ENCODE data around the gene PEX26.
A peak's percentile ranks its signal among the peaks of the same experiment; 100 is the strongest.
"Not testable (repeated sequence)": the region's sequence is repeated elsewhere in the genome, so short reads cannot be mapped to it uniquely, and the experiment has no call there.

PEX26 gene

GRCh38 chr22:18101536-18101935 is 23.7 kb downstream of the PEX26 start:
- peak; percentile 39 to 49 for DNase-seq

GRCh38 chr22:18103527-18104269 is 25.9 kb downstream of the PEX26 start:
- DNase-seq = no peak

- DNase-seq = no peak
Observed at GRCh38 chr22:18104566-18104965, 26.8 kb downstream of the PEX26 start.

GRCh38 chr22:18105981-18106380 is 28.2 kb downstream of the PEX26 start:
- DNase-seq = not testable (repeated sequence)

- not testable (repeated sequence) for DNase-seq
Observed at GRCh38 chr22:18106550-18107341, 29.0 kb downstream of the PEX26 start.

- no peak for DNase-seq
Observed at GRCh38 chr22:18108187-18108586, 30.4 kb downstream of the PEX26 start.

- no peak for DNase-seq
Observed at GRCh38 chr22:18109410-18110193, 31.8 kb downstream of the PEX26 start.

- DNase-seq = peak in 1 of 2 experiments; percentile 20
Observed at GRCh38 chr22:18110194-18110953, 32.6 kb downstream of the PEX26 start, which contains the start of gene TUBA8. Gene TUBA8 (plus strand): TSS chr22:18110809. CDS start chr22:18110866, 57 bp downstream.

GRCh38 chr22:18110954-18111758 is 33.4 kb downstream of the PEX26 start:
- no peak for DNase-seq

GRCh38 chr22:18111759-18112330 is 34.1 kb downstream of the PEX26 start:
- no peak for DNase-seq

- DNase-seq = no peak
Observed at GRCh38 chr22:18112440-18112839, 34.6 kb downstream of the PEX26 start.

GRCh38 chr22:18113680-18114394 is 36.0 kb downstream of the PEX26 start:
- DNase-seq = peak; percentile 55 to 62

- DNase-seq = no peak
Observed at GRCh38 chr22:18114495-18114894, 36.7 kb downstream of the PEX26 start.

GRCh38 chr22:18114976-18115652 is 37.3 kb downstream of the PEX26 start:
- no peak for DNase-seq

- no peak for DNase-seq
Observed at GRCh38 chr22:18115906-18116371, 38.1 kb downstream of the PEX26 start.

GRCh38 chr22:18116634-18117033 is 38.8 kb downstream of the PEX26 start:
- no peak for DNase-seq

- no peak for DNase-seq
Observed at GRCh38 chr22:18118345-18118915, 40.6 kb downstream of the PEX26 start.

GRCh38 chr22:18119409-18120110 is 41.8 kb downstream of the PEX26 start:
- DNase-seq = no peak

GRCh38 chr22:18120857-18121256 is 43.1 kb downstream of the PEX26 start:
- no peak for DNase-seq
